ENCODE data around the gene ETV6. TPM values are rescaled to one million over a fixed set of nuclear protein-coding genes. Genes with fewer than 3 reads are reported as not detected.

Gene ETV6
- total RNA-seq, 1 donor from 2014 or later, result 33.4 TPM

- H3K27me3 Mint-ChIP-seq (ENCODE audit: low read depth), result no peaks in the 10 kb centered on the region
Measured at GRCh38 chr12:11875414-11875935, 226.0 kb downstream of the ETV6 start.

GRCh38 chr12:11876307-11876706 is 226.8 kb downstream of the ETV6 start:
- H3K36me3 Mint-ChIP-seq (ENCODE audit: low read depth), result peaks cover 14% of the 10 kb centered on the region
- H3K27ac Mint-ChIP-seq (ENCODE audit: unreplicated experiment), result peak overlapping the region; percentile 59
- TF ChIP-seq CTCF (IDR thresholded peaks at IDR 0.05), result no peak
- DNase-seq (ENCODE audit: low spot score), result no peak
- no peaks in the 10 kb centered on the region for H3K27me3 Mint-ChIP-seq (ENCODE audit: low read depth)
- H3K9me3 Mint-ChIP-seq (ENCODE audit: low read depth), result no peaks in the 10 kb centered on the region
- H3K4me3 Mint-ChIP-seq (ENCODE audit: unreplicated experiment), result no peak overlapping the region
- H3K4me1 Mint-ChIP-seq (ENCODE audit: low read depth), result peaks cover 54% of the 10 kb centered on the region

More at GRCh38 chr12:11875414-11875935, 226.0 kb downstream of the ETV6 start:
- Mint-ChIP-seq H3K27ac (ENCODE audit: unreplicated experiment) (no peak overlapping the region), H3K4me3 (ENCODE audit: unreplicated experiment) (no peak overlapping the region), H3K36me3 (ENCODE audit: low read depth) (peaks cover 15% of the 10 kb centered on the region), H3K4me1 (ENCODE audit: low read depth) (peaks cover 53% of the 10 kb centered on the region), H3K9me3 (ENCODE audit: low read depth) (no peaks in the 10 kb centered on the region)
- no peak for DNase-seq (ENCODE audit: low spot score)
- no peak for TF ChIP-seq CTCF (IDR thresholded peaks at IDR 0.05)

GRCh38 chr12:11877102-11877826 is 227.8 kb downstream of the ETV6 start:
- no peak overlapping the region for H3K4me3 Mint-ChIP-seq (ENCODE audit: unreplicated experiment)
- H3K4me1 Mint-ChIP-seq (ENCODE audit: low read depth), result peaks cover 54% of the 10 kb centered on the region
- no peaks in the 10 kb centered on the region for H3K27me3 Mint-ChIP-seq (ENCODE audit: low read depth)
- H3K36me3 Mint-ChIP-seq (ENCODE audit: low read depth), result peaks cover 7% of the 10 kb centered on the region
- TF ChIP-seq CTCF (IDR thresholded peaks at IDR 0.05), result no peak
- H3K9me3 Mint-ChIP-seq (ENCODE audit: low read depth), result no peaks in the 10 kb centered on the region
- peak overlapping the region; percentile 84 for H3K27ac Mint-ChIP-seq (ENCODE audit: unreplicated experiment)
- no peak for DNase-seq (ENCODE audit: low spot score)

GRCh38 chr12:11877869-11878780 is 228.7 kb downstream of the ETV6 start:
- DNase-seq (ENCODE audit: low spot score), result no peak
- Mint-ChIP-seq H3K27ac (ENCODE audit: unreplicated experiment) (peak overlapping the region; percentile 84), H3K27me3 (ENCODE audit: low read depth) (no peaks in the 10 kb centered on the region), H3K4me3 (ENCODE audit: unreplicated experiment) (no peak overlapping the region), H3K36me3 (ENCODE audit: low read depth) (peaks cover 8% of the 10 kb centered on the region), H3K4me1 (ENCODE audit: low read depth) (peaks cover 54% of the 10 kb centered on the region), H3K9me3 (ENCODE audit: low read depth) (no peaks in the 10 kb centered on the region)
- TF ChIP-seq CTCF (IDR thresholded peaks at IDR 0.05), result no peak

GRCh38 chr12:11879306-11879705 is 229.8 kb downstream of the ETV6 start:
- H3K36me3 Mint-ChIP-seq (ENCODE audit: low read depth), result peaks cover 11% of the 10 kb centered on the region
- no peaks in the 10 kb centered on the region for H3K9me3 Mint-ChIP-seq (ENCODE audit: low read depth)
- H3K4me3 Mint-ChIP-seq (ENCODE audit: unreplicated experiment), result no peak overlapping the region
- H3K27ac Mint-ChIP-seq (ENCODE audit: unreplicated experiment), result peak overlapping the region; percentile 84
- TF ChIP-seq CTCF (IDR thresholded peaks at IDR 0.05), result no peak
- no peaks in the 10 kb centered on the region for H3K27me3 Mint-ChIP-seq (ENCODE audit: low read depth)
- H3K4me1 Mint-ChIP-seq (ENCODE audit: low read depth), result peaks cover 62% of the 10 kb centered on the region
- no peak for DNase-seq (ENCODE audit: low spot score)
